Measurements from ENCODE around the gene C3orf18. TPM values are rescaled to one million over a fixed set of nuclear protein-coding genes. Genes with fewer than 3 reads are reported as not detected.

The C3orf18 gene
- total RNA-seq, 1 donor from 2014 or later: 3.9 TPM

- Mint-ChIP-seq H3K27ac (ENCODE audit: unreplicated experiment) (no peak overlapping the region), H3K4me1 (ENCODE audit: unreplicated experiment) (no peaks in the 10 kb centered on the region), H3K36me3 (ENCODE audit: unreplicated experiment) (no peaks in the 10 kb centered on the region), H3K27me3 (ENCODE audit: unreplicated experiment) (no peaks in the 10 kb centered on the region), H3K4me3 (ENCODE audit: unreplicated experiment) (no peak overlapping the region), H3K9me3 (ENCODE audit: unreplicated experiment) (no peaks in the 10 kb centered on the region)
- no peak for DNase-seq (ENCODE audit: extremely low spot score, unreplicated experiment)
- no peak for TF ChIP-seq CTCF (IDR thresholded peaks at IDR 0.05)
Measured at GRCh38 chr3:50551054-50551659, 16.4 kb downstream of the C3orf18 start.

GRCh38 chr3:50550079-50550736, 17.3 kb downstream of the C3orf18 start:
- Mint-ChIP-seq H3K4me3 (ENCODE audit: unreplicated experiment) (no peak overlapping the region), H3K9me3 (ENCODE audit: unreplicated experiment) (no peaks in the 10 kb centered on the region), H3K27me3 (ENCODE audit: unreplicated experiment) (peaks cover under 1% of the 10 kb centered on the region), H3K4me1 (ENCODE audit: unreplicated experiment) (no peaks in the 10 kb centered on the region), H3K36me3 (ENCODE audit: unreplicated experiment) (no peaks in the 10 kb centered on the region), H3K27ac (ENCODE audit: unreplicated experiment) (no peak overlapping the region)
- TF ChIP-seq CTCF (IDR thresholded peaks at IDR 0.05): peak; percentile 86
- DNase-seq (ENCODE audit: extremely low spot score, unreplicated experiment): peak; percentile 88

- DNase-seq (ENCODE audit: extremely low spot score, unreplicated experiment): no peak
- Mint-ChIP-seq H3K36me3 (ENCODE audit: unreplicated experiment) (no peaks in the 10 kb centered on the region), H3K27ac (ENCODE audit: unreplicated experiment) (no peak overlapping the region), H3K4me1 (ENCODE audit: unreplicated experiment) (no peaks in the 10 kb centered on the region), H3K4me3 (ENCODE audit: unreplicated experiment) (no peak overlapping the region), H3K9me3 (ENCODE audit: unreplicated experiment) (no peaks in the 10 kb centered on the region), H3K27me3 (ENCODE audit: unreplicated experiment) (peaks cover 7% of the 10 kb centered on the region)
- TF ChIP-seq CTCF (IDR thresholded peaks at IDR 0.05): no peak
Measured at GRCh38 chr3:50549226-50549625, 18.3 kb downstream of the C3orf18 start.

GRCh38 chr3:50545781-50546180, 21.8 kb downstream of the C3orf18 start:
- Mint-ChIP-seq H3K4me3 (ENCODE audit: unreplicated experiment) (no peak overlapping the region), H3K9me3 (ENCODE audit: unreplicated experiment) (no peaks in the 10 kb centered on the region), H3K4me1 (ENCODE audit: unreplicated experiment) (no peaks in the 10 kb centered on the region), H3K27me3 (ENCODE audit: unreplicated experiment) (peaks cover 11% of the 10 kb centered on the region), H3K27ac (ENCODE audit: unreplicated experiment) (no peak overlapping the region), H3K36me3 (ENCODE audit: unreplicated experiment) (no peaks in the 10 kb centered on the region)
- no peak for TF ChIP-seq CTCF (IDR thresholded peaks at IDR 0.05)
- no peak for DNase-seq (ENCODE audit: extremely low spot score, unreplicated experiment)

- peak; percentile 88 for TF ChIP-seq CTCF (IDR thresholded peaks at IDR 0.05)
- H3K9me3 Mint-ChIP-seq (ENCODE audit: unreplicated experiment): no peaks in the 10 kb centered on the region
- H3K4me3 Mint-ChIP-seq (ENCODE audit: unreplicated experiment): no peak overlapping the region
- no peak overlapping the region for H3K27ac Mint-ChIP-seq (ENCODE audit: unreplicated experiment)
- peaks cover 28% of the 10 kb centered on the region for H3K27me3 Mint-ChIP-seq (ENCODE audit: unreplicated experiment)
- no peaks in the 10 kb centered on the region for H3K36me3 Mint-ChIP-seq (ENCODE audit: unreplicated experiment)
- H3K4me1 Mint-ChIP-seq (ENCODE audit: unreplicated experiment): no peaks in the 10 kb centered on the region
- DNase-seq (ENCODE audit: extremely low spot score, unreplicated experiment): peak; percentile 89
Measured at GRCh38 chr3:50542177-50543034, 25.1 kb downstream of the C3orf18 start.

Measured in osteocyte (in vitro differentiated cells).